ENCODE results near the gene ATE1. TPM values are rescaled to one million over a fixed set of nuclear protein-coding genes. Genes with fewer than 3 reads are reported as not detected.

The ATE1 gene
- total and polyA plus RNA-seq, 2 of the 4 experiments (the other 2 are of a cell fraction) = 6.4 to 27.8 TPM

DNA sequence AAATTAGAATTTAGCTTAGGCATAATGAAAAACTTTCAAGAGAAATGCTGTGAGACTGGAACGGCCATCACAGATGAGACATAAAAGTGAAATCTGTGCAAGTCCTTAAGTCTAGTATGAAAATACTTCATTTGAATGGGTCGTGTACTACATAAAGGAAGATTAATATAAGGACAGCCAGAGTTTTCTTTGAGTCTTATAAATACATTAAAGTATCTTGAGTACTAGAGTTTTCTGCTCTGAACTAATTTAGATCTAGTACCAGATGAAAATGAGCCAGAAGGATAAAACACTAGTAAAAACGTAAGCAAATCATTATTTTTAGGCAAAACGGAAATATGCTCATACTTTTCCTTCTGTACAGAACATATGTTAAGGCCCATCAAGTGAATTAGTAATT lies 93.1 kb downstream of the ATE1 start:
- Histone ChIP-seq H3K4me1 (ENCODE audit: control insufficient read depth, insufficient read depth, low read length) (no peaks in the 10 kb centered on the region), H3K23ac (ENCODE audit: low read depth, low read length) (no peak overlapping the region), H2AK5ac (ENCODE audit: low read depth, low read length) (no peak overlapping the region), H3K4me2 (ENCODE audit: low read depth, low read length) (no peak overlapping the region), H4K91ac (ENCODE audit: insufficient read depth, low read depth, low read length) (no peak overlapping the region), H3K4ac (ENCODE audit: low read depth, low read length) (no peak overlapping the region), H2BK5ac (ENCODE audit: low read depth, low read length, poor library complexity, severe bottlenecking) (no peak overlapping the region), H4K8ac (ENCODE audit: low read depth in 2 of 2, low read length in 2 of 2) (no peak overlapping the region), H3K9ac (ENCODE audit: low read depth, low read length) (no peak overlapping the region), H2AK9ac (replicated peaks; ENCODE audit: low read depth, low read length, poor library complexity) (no peak overlapping the region), H2AFZ (replicated peaks; ENCODE audit: low read length, poor library complexity) (no peak overlapping the region), H3K27me3 (ENCODE audit: control insufficient read depth, insufficient read depth, low read length) (no peaks in the 10 kb centered on the region), H3K27ac (ENCODE audit: insufficient read depth, low read length) (no peak overlapping the region), H3K9me1 (ENCODE audit: insufficient read depth, low read length) (peaks cover 3% of the 10 kb centered on the region; the same call in 1 of the 2 replicates), H3K56ac (ENCODE audit: extremely low read depth, insufficient read depth, low read length) (no peak overlapping the region), H2BK15ac (ENCODE audit: low read depth, low read length) (no peak overlapping the region), H3K14ac (replicated peaks; ENCODE audit: low read depth, low read length) (no peak overlapping the region), H3K9me3 (ENCODE audit: control insufficient read depth, insufficient read depth, low read length) (no peaks in the 10 kb centered on the region), H2BK20ac (ENCODE audit: low read depth, low read length) (no peak overlapping the region), H4K5ac (ENCODE audit: low read depth, low read length) (no peak overlapping the region), H3K4me3 (ENCODE audit: insufficient read depth, low read depth, low read length) (no peak overlapping the region), H4K20me1 (ENCODE audit: insufficient read depth, low read length) (no peaks in the 10 kb centered on the region), H3K36me3 (ENCODE audit: control insufficient read depth, insufficient read depth, low read length) (peaks cover 6% of the 10 kb centered on the region; the same call in 1 of the 2 replicates), H3K18ac (ENCODE audit: low read depth, low read length) (no peak overlapping the region), H3K79me1 (ENCODE audit: low read depth in 1 of 2, low read length in 2 of 2) (peaks cover 0 to 3% of the 10 kb centered on the region in 2 experiments; a peak in 1 of 4 replicates), H2BK120ac (ENCODE audit: low read depth, low read length) (no peak overlapping the region)
- no CpG with 5 or more reads among the region's 4 CpGs for WGBS, 2 experiments (ENCODE audit: extremely low coverage in 2 of 2, insufficient read length in 1 of 2)
- ATAC-seq (ENCODE audit: low read depth) (no peak), DNase-seq (no peak)
- intact Hi-C loops (cut with micrococcal nuclease) (loop anchor here (5.0 kb wide), 1 partner anchor 527 kb away; no protein-coding TSS in a partner anchor), in situ Hi-C loops (cut with MboI; ENCODE audit: low sequenced_read_pairs) (no loop called here), dilution Hi-C loops (cut with HindIII; ENCODE audit: low sequenced_read_pairs, unreplicated experiment) (no loop called here)
- POLR2A ChIA-PET (ENCODE audit: unreplicated experiment) = no interaction called here
- TF ChIP-seq POLR2A (IDR thresholded peaks at IDR 0.05; ENCODE audit: low read depth, low read length) (no peak), MXI1 (IDR thresholded peaks at IDR 0.05; ENCODE audit: borderline replicate concordance, low read depth, low read length) (no peak), CHD1 (IDR thresholded peaks at IDR 0.05; ENCODE audit: low read depth, low read length) (no peak), RAD21 (IDR thresholded peaks at IDR 0.05; ENCODE audit: low read length) (no peak), CTCF (conservative IDR thresholded peaks at IDR 0.05; ENCODE audit: low read depth, low read length) (no peak), MAZ (IDR thresholded peaks at IDR 0.05; ENCODE audit: borderline replicate concordance, low read depth, low read length) (no peak), MAFK (IDR thresholded peaks at IDR 0.05; ENCODE audit: low read depth, low read length) (no peak)
- TF ChIP-seq, protein P1, sequence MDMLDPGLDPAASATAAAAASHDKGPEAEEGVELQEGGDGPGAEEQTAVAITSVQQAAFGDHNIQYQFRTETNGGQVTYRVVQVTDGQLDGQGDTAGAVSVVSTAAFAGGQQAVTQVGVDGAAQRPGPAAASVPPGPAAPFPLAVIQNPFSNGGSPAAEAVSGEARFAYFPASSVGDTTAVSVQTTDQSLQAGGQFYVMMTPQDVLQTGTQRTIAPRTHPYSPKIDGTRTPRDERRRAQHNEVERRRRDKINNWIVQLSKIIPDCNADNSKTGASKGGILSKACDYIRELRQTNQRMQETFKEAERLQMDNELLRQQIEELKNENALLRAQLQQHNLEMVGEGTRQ (IDR thresholded peaks at IDR 0.05; ENCODE audit: low read depth, low read length) = no peak
- TF ChIP-seq, protein P2, sequence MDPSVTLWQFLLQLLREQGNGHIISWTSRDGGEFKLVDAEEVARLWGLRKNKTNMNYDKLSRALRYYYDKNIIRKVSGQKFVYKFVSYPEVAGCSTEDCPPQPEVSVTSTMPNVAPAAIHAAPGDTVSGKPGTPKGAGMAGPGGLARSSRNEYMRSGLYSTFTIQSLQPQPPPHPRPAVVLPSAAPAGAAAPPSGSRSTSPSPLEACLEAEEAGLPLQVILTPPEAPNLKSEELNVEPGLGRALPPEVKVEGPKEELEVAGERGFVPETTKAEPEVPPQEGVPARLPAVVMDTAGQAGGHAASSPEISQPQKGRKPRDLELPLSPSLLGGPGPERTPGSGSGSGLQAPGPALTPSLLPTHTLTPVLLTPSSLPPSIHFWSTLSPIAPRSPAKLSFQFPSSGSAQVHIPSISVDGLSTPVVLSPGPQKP (IDR thresholded peaks at IDR 0.05; ENCODE audit: borderline replicate concordance, low read depth, low read length) = no peak
- CTCF ChIA-PET = interaction anchor here (1.1 kb wide), 1 partner anchor 11 kb away, joined by 3 read pairs; no protein-coding TSS in a partner anchor
- no TSS peak for BruUV-seq (replicated peaks)
